GM12872 (cell line): Measurements from ENCODE around the gene CPT1B.

ENCODE experiments used
- TF ChIP-seq, protein P1 (sequence below): IDR thresholded peaks from 3 replicates; pipeline ENCODE4 v1.5.1; 2011; ENCODE audit warnings: low read depth, mild to moderate bottlenecking, low read length, moderate library complexity; ENCODE audit not compliant: insufficient read depth

CPT1B gene

DNA sequence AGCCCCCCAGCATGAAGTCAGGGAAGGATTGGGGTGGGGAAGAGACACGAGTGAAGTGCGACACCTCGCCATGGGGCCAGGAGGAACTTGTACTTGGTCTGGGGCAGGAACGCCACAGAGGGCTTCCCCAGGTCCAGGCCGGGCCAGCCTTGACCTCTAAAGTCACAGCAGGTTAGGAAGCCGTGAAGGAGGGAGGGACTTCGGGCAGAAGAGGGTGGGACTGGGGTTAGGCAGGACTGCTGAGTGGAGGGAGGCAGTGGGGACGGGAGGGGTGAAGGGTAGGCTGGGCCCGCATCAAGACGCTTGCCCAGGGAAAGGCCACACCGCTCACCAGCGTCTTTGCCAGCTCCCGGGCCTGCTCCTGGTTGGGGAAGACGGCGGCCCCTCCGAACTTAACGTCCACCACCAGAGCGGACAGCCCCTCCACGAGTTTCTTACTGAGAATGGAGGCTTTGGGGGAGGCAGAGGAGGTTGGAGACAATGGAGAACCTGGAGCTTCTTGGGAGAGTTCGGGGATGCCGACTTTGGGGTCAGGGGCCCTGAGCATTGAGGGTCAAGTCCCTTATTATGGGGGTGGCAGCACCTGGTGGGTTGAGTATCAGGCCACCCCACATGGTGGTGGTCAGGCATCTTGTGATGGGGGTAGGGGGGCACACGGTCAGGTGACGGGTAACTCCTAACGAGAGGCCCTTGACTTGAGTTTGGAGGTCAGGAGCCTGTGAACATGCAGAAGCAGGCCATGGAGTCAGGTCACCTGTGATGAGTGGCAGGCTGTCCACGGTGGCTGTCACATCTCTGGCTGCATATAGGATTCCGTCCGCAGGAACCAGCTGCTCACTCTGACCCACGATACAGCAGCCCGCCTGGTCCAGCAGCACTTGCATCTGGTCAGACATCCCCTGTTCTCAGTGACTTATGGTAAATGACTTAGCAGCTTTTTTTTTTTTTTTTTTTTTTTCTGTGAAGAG lies 51.1 kb downstream of the CPT1B start:
- TF ChIP-seq, protein P1, sequence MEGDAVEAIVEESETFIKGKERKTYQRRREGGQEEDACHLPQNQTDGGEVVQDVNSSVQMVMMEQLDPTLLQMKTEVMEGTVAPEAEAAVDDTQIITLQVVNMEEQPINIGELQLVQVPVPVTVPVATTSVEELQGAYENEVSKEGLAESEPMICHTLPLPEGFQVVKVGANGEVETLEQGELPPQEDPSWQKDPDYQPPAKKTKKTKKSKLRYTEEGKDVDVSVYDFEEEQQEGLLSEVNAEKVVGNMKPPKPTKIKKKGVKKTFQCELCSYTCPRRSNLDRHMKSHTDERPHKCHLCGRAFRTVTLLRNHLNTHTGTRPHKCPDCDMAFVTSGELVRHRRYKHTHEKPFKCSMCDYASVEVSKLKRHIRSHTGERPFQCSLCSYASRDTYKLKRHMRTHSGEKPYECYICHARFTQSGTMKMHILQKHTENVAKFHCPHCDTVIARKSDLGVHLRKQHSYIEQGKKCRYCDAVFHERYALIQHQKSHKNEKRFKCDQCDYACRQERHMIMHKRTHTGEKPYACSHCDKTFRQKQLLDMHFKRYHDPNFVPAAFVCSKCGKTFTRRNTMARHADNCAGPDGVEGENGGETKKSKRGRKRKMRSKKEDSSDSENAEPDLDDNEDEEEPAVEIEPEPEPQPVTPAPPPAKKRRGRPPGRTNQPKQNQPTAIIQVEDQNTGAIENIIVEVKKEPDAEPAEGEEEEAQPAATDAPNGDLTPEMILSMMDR, result no peak

DNA sequence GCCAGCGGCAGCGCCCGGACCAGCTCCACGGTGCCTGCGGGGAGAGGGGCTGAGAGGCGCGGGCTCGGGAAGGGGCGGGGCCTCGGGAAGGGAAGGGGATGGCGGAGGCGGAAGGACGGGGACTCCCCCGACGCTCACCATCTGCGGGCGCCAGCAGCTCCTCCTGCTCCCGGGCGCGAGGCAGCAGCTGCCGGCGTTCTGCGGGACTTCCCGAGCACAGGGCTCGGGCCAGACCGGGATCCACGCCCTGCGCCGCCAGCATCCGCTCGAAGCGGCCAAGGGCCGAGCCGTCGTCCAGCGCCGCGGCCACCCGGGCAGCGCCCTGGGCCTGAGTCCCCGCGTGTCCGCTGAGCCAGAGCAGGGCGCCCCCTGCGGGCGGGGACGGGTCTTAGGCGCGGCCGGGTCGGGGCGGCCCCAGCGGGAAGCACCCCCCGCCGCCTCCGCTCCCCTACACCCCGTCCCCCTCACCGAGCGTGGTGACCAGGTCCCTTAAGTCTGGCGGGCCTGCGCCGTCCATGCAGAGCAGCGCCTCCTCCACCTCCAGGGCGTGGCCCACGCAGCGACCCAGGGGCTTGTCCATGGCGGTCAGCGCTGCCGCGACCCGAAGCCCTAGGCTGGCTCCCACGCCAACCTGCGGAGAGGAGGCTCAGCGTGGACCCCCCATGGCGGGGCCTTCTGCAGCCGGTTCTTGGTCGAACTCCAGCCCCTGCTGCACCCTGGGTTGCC lies 52.0 kb downstream of the CPT1B start:
- TF ChIP-seq, protein P1, result peak; percentile 65; the same call in 2 of the 3 replicates

DNA sequence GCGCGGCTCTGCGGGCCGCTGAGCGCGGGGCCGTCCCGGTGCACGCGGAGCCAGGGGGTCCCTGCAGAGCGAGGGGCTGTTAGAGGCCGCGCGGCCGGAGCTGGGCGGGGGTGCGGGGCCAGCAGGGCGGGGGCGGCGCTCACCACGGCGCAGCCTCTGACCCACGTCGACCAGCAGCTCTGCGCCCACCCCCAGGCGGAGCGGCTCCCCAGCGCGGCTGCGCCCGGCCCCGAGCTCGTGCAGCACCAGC lies 52.4 kb downstream of the CPT1B start:
- TF ChIP-seq, protein P1, result no peak

DNA sequence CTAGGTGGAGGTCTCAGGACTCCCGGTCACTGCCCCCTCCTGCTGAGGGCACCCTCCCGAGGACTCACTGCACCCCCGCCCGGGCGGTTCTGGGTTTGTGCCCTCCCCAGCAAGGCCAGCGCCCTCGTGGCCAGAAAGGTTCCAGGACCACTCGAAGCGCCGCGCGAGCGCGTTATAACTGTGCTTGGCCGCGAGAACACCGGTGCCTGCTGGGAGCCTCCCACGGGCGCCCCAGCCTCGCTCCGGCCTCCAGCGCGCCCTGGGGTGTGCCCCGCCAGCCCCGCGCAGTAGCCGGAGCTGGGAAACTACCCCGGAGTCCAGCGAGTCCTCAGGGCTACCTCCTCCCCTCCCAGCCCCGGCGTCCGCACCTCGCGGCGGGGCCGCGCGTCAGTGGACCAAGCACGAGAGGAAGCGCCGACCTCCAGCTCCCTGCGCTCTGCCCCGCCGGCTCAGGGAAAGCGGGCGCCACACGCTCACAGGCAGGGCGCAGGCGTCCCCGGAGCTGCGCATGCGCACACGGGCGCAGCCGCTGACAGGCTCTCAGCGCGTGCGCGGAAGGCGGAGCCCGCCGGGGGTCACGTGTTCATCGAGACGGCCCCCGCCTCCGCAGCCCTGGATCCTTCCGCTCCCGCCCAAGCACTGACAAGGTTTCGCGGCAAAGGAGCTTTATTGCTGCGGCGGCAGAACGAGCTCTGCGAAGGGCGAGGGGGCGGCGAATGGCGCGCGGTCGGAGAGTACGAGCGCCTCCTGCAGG lies 52.9 kb downstream of the CPT1B start, which contains the start of gene SCO2:
TSS of gene SCO2 (minus strand) at position 495 of the 754 bp plus-strand sequence. CDS start 1,187 bp downstream, outside the sequence.
- TF ChIP-seq, protein P1, result peak; percentile 56; the same call in 2 of the 3 replicates

DNA sequence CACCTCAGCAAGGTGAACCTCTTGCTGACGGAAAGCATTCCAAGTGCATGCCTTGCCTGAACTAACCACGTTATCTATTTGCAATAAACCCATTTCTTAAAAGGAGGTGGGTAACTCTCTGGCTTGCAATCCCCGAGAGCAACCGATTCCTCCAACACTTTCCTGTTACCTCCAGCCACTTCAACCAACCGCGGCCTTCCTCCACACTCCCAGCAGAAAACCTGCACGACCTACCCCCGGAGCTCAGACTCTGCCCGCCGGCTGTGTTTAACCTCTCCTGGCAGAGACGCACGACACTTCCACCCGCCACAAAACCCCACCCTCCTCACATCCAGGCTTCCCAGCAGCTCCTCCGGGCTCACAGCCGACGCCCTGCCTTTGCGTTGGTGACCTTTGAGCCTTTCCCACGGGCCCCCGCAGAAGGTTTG lies 53.5 kb downstream of the CPT1B start:
- TF ChIP-seq, protein P1, result no peak

DNA sequence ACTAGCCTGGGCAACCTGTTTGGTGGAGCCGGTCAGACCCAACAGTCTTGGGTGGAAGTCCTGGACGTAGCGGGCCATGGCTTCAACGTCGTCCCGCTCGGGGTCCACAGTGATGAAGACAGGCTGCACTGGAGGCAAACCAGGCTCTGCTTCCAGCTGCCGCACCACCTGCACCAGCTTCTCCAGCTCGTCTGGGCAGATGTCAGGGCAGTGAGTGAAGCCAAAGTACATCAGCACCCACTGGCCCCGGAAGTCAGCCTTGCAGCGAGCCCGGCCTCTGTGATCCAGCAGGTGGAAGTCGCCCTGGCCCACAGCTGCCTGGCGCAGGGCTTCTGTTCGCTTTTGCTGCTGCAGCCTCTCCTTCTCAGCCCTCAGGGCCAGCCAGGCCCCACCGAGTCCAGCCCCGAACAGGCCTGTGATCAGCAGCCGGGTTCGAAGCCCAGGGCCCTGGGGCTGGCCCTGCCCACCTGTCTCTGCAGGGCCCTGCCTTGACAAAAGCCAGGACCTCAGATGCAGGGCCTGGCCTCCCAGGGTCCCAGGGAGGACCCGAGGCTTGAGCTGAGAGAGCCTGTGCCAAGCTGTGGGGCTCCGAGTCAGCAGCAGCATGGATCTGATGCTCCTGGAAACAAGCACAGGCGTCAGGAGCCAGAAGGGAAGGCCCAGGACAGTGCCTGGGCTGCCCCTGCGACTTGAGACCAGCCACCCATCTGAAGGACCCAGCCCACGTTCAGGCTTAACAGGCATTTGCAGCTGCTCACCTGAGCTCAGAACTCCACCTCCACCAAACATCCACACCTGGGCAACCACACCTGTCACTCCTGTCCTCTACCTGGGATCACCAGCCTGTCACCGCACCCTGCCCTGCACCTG lies 54.2 kb downstream of the CPT1B start:
- TF ChIP-seq, protein P1, result no peak
